H9 (cell line): ENCODE measurements around the gene MTFP1. TPM values are rescaled to one million over a fixed set of nuclear protein-coding genes. Genes with fewer than 3 reads are reported as not detected.
"Not testable (repeated sequence)": the region's sequence is repeated elsewhere in the genome, so short reads cannot be mapped to it uniquely, and the experiment has no call there.

Experiments used
- DNase-seq: peaks from one replicate; pipeline ENCODE4 v3.0.0-alpha.2; 2017
- H2AFZ ChIP-seq: one replicate; pipeline ENCODE4 v1.6.1; 2013; ENCODE audit warnings: mild to moderate bottlenecking, low read length, control low read depth, moderate library complexity
- H2AK5ac ChIP-seq: 2 replicates; pipeline ENCODE4 v1.6.1; 2013; ENCODE audit warnings: low read length, control low read depth, mixed read lengths; ENCODE audit not compliant: insufficient read length
- H2BK120ac ChIP-seq: one replicate; pipeline ENCODE4 v1.6.1; 2013; ENCODE audit warnings: low read depth, mild to moderate bottlenecking, low read length, control low read depth, inconsistent platforms; ENCODE audit not compliant: poor library complexity, severe bottlenecking
- H2BK12ac ChIP-seq: 2 replicates; pipeline ENCODE4 v1.6.1; 2013; ENCODE audit warnings: low read length, control low read depth, mixed read lengths, low read depth; ENCODE audit not compliant: insufficient read length
- H2BK15ac ChIP-seq: 2 replicates; pipeline ENCODE4 v1.6.1; 2013; ENCODE audit warnings: low read depth, low read length, control low read depth
- H2BK20ac ChIP-seq: one replicate; pipeline ENCODE4 v1.6.1; 2013; ENCODE audit warnings: low read depth, mild to moderate bottlenecking, low read length, control low read depth, inconsistent platforms; ENCODE audit not compliant: poor library complexity, severe bottlenecking
- H2BK5ac ChIP-seq: 2 replicates; pipeline ENCODE4 v1.6.1; 2013; ENCODE audit warnings: low read length, control low read depth, mixed read lengths; ENCODE audit not compliant: insufficient read length
- H3K14ac ChIP-seq: 2 replicates; pipeline ENCODE4 v1.6.1; 2013; ENCODE audit warnings: low read length, control low read depth; ENCODE audit not compliant: insufficient read depth
- H3K18ac ChIP-seq: 2 replicates; pipeline ENCODE4 v1.6.1; 2013; ENCODE audit warnings: low read depth, mild to moderate bottlenecking, mixed read lengths, low read length, control low read depth; ENCODE audit not compliant: insufficient read length
- H3K23ac ChIP-seq: 2 replicates; pipeline ENCODE4 v1.6.1; 2013; ENCODE audit warnings: low read length, control low read depth, mixed read lengths, low read depth; ENCODE audit not compliant: insufficient read length
- H3K23me2 ChIP-seq: 2 replicates; pipeline ENCODE4 v1.6.1; 2013; ENCODE audit warnings: low read depth, mild to moderate bottlenecking, mixed read lengths, low read length, control low read depth; ENCODE audit not compliant: insufficient read length, poor library complexity, severe bottlenecking
- H3K27ac ChIP-seq: 2 replicates; pipeline ENCODE4 v1.5.1; 2013; ENCODE audit warnings: low read length, control low read depth, mixed read lengths, low read depth; ENCODE audit not compliant: insufficient read length
- H3K27me3 ChIP-seq: 2 replicates; pipeline ENCODE4 v1.6.1; 2013; ENCODE audit warnings: low read length, control low read depth, inconsistent platforms; ENCODE audit not compliant: insufficient read depth
- H3K4ac ChIP-seq: 2 replicates; pipeline ENCODE4 v1.6.1; 2013; ENCODE audit warnings: low read depth, mild to moderate bottlenecking, control low read depth, inconsistent platforms, low read length, moderate library complexity
- H3K4me1 ChIP-seq: 2 replicates; pipeline ENCODE4 v1.6.1; 2013; ENCODE audit warnings: low read length, control low read depth, inconsistent platforms; ENCODE audit not compliant: insufficient read depth
- H3K4me2 ChIP-seq: 2 replicates; pipeline ENCODE4 v1.6.1; 2013; ENCODE audit warnings: low read length, control low read depth, mixed read lengths; ENCODE audit not compliant: insufficient read length, insufficient read depth
- H3K56ac ChIP-seq: 2 replicates; pipeline ENCODE4 v1.6.1; 2013; ENCODE audit warnings: low read depth, mild to moderate bottlenecking, mixed read lengths, low read length, control low read depth; ENCODE audit not compliant: insufficient read length
- H3K79me1 ChIP-seq: 2 replicates; pipeline ENCODE4 v1.6.1; 2013; ENCODE audit warnings: low read depth, mild to moderate bottlenecking, moderate library complexity, low read length, control low read depth, inconsistent platforms; ENCODE audit not compliant: insufficient read depth, poor library complexity, severe bottlenecking
- H3K79me2 ChIP-seq: 2 replicates; pipeline ENCODE4 v1.6.1; 2013; ENCODE audit warnings: low read length, control low read depth, inconsistent platforms; ENCODE audit not compliant: insufficient read depth
- H3K9ac ChIP-seq: 2 replicates; pipeline ENCODE4 v1.6.1; 2013; ENCODE audit warnings: low read length, control low read depth, mixed read lengths; ENCODE audit not compliant: insufficient read length; ENCODE audit errors: extremely low read depth
- H3K9me3 ChIP-seq: one replicate; pipeline ENCODE4 v1.6.1; 2013; ENCODE audit warnings: low read depth, low read length, inconsistent platforms; ENCODE audit not compliant: control insufficient read depth
- H3T11ph ChIP-seq: one replicate; pipeline ENCODE4 v1.6.1; 2013; ENCODE audit warnings: mild to moderate bottlenecking, low read length, control low read depth, inconsistent platforms
- H4K20me1 ChIP-seq: one replicate; pipeline ENCODE4 v1.6.1; 2013; ENCODE audit not compliant: control insufficient read depth, insufficient read length, insufficient read depth
- H4K5ac ChIP-seq: 2 replicates; pipeline ENCODE4 v1.6.1; 2013; ENCODE audit warnings: low read depth, mild to moderate bottlenecking, mixed read lengths, low read length, control low read depth; ENCODE audit not compliant: insufficient read length
- H4K8ac ChIP-seq: replicated peaks from 2 replicates; pipeline ENCODE4 v1.6.1; 2013; ENCODE audit warnings: low read length, control low read depth, mixed read lengths, low read depth; ENCODE audit not compliant: insufficient read length
- H4K91ac ChIP-seq: 2 replicates; pipeline ENCODE4 v1.6.1; 2013; ENCODE audit warnings: low read depth, mild to moderate bottlenecking, moderate library complexity, mixed read lengths, low read length, control low read depth; ENCODE audit not compliant: insufficient read length
- H3K27ac Mint-ChIP-seq, 3 experiments: 2 replicates in 2 of 3; 3 replicates in 1 of 3; pipeline ENCODE4 v1.8.0; 2020 to 2021; ENCODE audit warnings: mixed read lengths in 3 of 3, mild to moderate bottlenecking in 1 of 3, moderate library complexity in 1 of 3
- H3K27me3 Mint-ChIP-seq: 2 replicates; pipeline ENCODE4 v1.8.0; 2021; ENCODE audit warnings: low read depth, mild to moderate bottlenecking, moderate library complexity, mixed read lengths
- H3K36me3 Mint-ChIP-seq, 3 experiments: 2 replicates in 2 of 3; 3 replicates in 1 of 3; pipeline ENCODE4 v1.8.0; 2020 to 2021; ENCODE audit warnings: low read depth in 3 of 3, mixed read lengths in 3 of 3; ENCODE audit not compliant: insufficient read depth in 1 of 3
- H3K4me1 Mint-ChIP-seq, 2 experiments: 2 replicates each; pipeline ENCODE4 v1.8.0; 2020; ENCODE audit warnings: mixed read lengths in 2 of 2
- H3K4me3 Mint-ChIP-seq, 2 experiments: 2 replicates in 1 of 2; 3 replicates in 1 of 2; pipeline ENCODE4 v1.8.0; 2020 to 2021; ENCODE audit warnings: mild to moderate bottlenecking in 2 of 2, mixed read lengths in 2 of 2, moderate library complexity in 1 of 2
- H3K9me3 Mint-ChIP-seq, 2 experiments: 2 replicates in 1 of 2; 3 replicates in 1 of 2; pipeline ENCODE4 v1.8.0; 2020; ENCODE audit warnings: mild to moderate bottlenecking in 2 of 2, mixed read lengths in 2 of 2, moderate library complexity in 1 of 2
- CTCF ChIP-seq: fragments of 200-600 bp; sonication (generic); conservative IDR thresholded peaks from 3 replicates; pipeline ENCODE4 v1.8.0; 2021; ENCODE audit warnings: antibody characterized with exemption, mild to moderate bottlenecking
- WGBS: extraction: QIAGEN DNeasy Blood & Tissue Kit; methylation state at CpG from one replicate; pipeline ENCODE4 v1.1.7; 2013; ENCODE audit warnings: missing lambda C conversion rate, low lambda C conversion rate, mixed read lengths; ENCODE audit not compliant: insufficient read length; ENCODE audit errors: extremely low coverage; 5-methylcytosine and 5-hydroxymethylcytosine counted together
- total RNA-seq: library from RNA; stranded (reverse); gene quantifications from 2 replicates; pipeline ENCODE4 v1.2.1, GENCODE V29; 2021

Gene MTFP1
- total RNA-seq, 1 experiment from 2014 or later, result 46.8 TPM

- Histone ChIP-seq H3K4me2 (peak overlapping the region; percentile 17), H3K9ac (no peak overlapping the region), H2AFZ (no peak overlapping the region), H3K79me2 (no peaks in the 10 kb centered on the region), H2BK12ac (no peak overlapping the region), H3K27me3 (peaks cover 4% of the 10 kb centered on the region; the same call in 1 of the 2 replicates), H2BK5ac (no peak overlapping the region), H4K8ac (no peak overlapping the region), H3K4me1 (peaks cover 6% of the 10 kb centered on the region; the same call in 1 of the 2 replicates), H3K79me1 (no peaks in the 10 kb centered on the region), H3T11ph (no peak overlapping the region), H3K9me3 (no peaks in the 10 kb centered on the region), H2BK120ac (no peak overlapping the region), H3K4ac (no peak overlapping the region), H4K5ac (no peak overlapping the region), H2BK20ac (no peak overlapping the region), H3K56ac (no peak overlapping the region), H3K23ac (no peak overlapping the region), H4K20me1 (no peaks in the 10 kb centered on the region), H4K91ac (no peak overlapping the region), H2BK15ac (no peak overlapping the region), H3K27ac (no peak overlapping the region), H2AK5ac (no peak overlapping the region), H3K23me2 (peaks cover 5% of the 10 kb centered on the region), H3K18ac (no peak overlapping the region), H3K14ac (no peak overlapping the region; the same call in 1 of the 2 replicates)
- H3K4me3 Mint-ChIP-seq, result peak overlapping the region in 1 of 2 experiments; percentile 15; a peak in 1 of 5 replicates
- WGBS, result no CpG with 5 or more reads among the region's 5 CpGs
- TF ChIP-seq CTCF, result no peak
- peaks cover 26% of the 10 kb centered on the region for H3K27me3 Mint-ChIP-seq
- peaks cover 25 to 27% of the 10 kb centered on the region in 2 experiments for H3K4me1 Mint-ChIP-seq
- no peaks in the 10 kb centered on the region; a peak in 1 of 5 replicates for H3K9me3 Mint-ChIP-seq
- H3K36me3 Mint-ChIP-seq, result peaks cover 0 to 29% (median 14%) of the 10 kb centered on the region in 3 experiments; a peak in 4 of 7 replicates
- DNase-seq, result no peak
- peak overlapping the region; percentile 52 to 85 (median 57); a peak in 5 of 7 replicates for H3K27ac Mint-ChIP-seq
Measured at GRCh38 chr22:30402028-30402765, 23.4 kb upstream of the MTFP1 start.

- Mint-ChIP-seq H3K36me3 (peaks cover 0 to 31% (median 16%) of the 10 kb centered on the region in 3 experiments; a peak in 4 of 7 replicates), H3K27me3 (peaks cover 21% of the 10 kb centered on the region), H3K4me1 (peaks cover 22 to 24% of the 10 kb centered on the region in 2 experiments)
- H3K23ac ChIP-seq, H2BK12ac ChIP-seq, H3T11ph ChIP-seq, H3K4ac ChIP-seq, H3K79me1 ChIP-seq, H2BK5ac ChIP-seq, H3K27me3 ChIP-seq, H4K5ac ChIP-seq, H3K23me2 ChIP-seq, H3K9ac ChIP-seq, H3K27ac ChIP-seq, H3K4me3 Mint-ChIP-seq, H3K27ac Mint-ChIP-seq, H3K18ac ChIP-seq, H3K56ac ChIP-seq, H3K14ac ChIP-seq, DNase-seq, H2BK120ac ChIP-seq, H2BK20ac ChIP-seq, H2AK5ac ChIP-seq, H2BK15ac ChIP-seq, H4K8ac ChIP-seq, H2AFZ ChIP-seq, H4K91ac ChIP-seq, H3K9me3 Mint-ChIP-seq, H3K9me3 ChIP-seq, H3K79me2 ChIP-seq, H3K4me1 ChIP-seq, H3K4me2 ChIP-seq, H4K20me1 ChIP-seq: not testable (repeated sequence)
- no CpG with 5 or more reads among the region's 5 CpGs for WGBS
Measured at GRCh38 chr22:30402766-30403104, 22.8 kb upstream of the MTFP1 start.
